GM18907 (cell line): Measurements from ENCODE around the gene ARL11.
"Not testable (repeated sequence)": the region's sequence is repeated elsewhere in the genome, so short reads cannot be mapped to it uniquely, and the experiment has no call there.

Source experiments
- ATAC-seq: cut with Tn5 transposase; IDR thresholded peaks from one replicate; pipeline ENCODE4 v1.9.1; 2021; ENCODE audit warnings: mild to moderate bottlenecking, moderate library complexity; ENCODE audit not compliant: unreplicated experiment

The ARL11 gene

DNA sequence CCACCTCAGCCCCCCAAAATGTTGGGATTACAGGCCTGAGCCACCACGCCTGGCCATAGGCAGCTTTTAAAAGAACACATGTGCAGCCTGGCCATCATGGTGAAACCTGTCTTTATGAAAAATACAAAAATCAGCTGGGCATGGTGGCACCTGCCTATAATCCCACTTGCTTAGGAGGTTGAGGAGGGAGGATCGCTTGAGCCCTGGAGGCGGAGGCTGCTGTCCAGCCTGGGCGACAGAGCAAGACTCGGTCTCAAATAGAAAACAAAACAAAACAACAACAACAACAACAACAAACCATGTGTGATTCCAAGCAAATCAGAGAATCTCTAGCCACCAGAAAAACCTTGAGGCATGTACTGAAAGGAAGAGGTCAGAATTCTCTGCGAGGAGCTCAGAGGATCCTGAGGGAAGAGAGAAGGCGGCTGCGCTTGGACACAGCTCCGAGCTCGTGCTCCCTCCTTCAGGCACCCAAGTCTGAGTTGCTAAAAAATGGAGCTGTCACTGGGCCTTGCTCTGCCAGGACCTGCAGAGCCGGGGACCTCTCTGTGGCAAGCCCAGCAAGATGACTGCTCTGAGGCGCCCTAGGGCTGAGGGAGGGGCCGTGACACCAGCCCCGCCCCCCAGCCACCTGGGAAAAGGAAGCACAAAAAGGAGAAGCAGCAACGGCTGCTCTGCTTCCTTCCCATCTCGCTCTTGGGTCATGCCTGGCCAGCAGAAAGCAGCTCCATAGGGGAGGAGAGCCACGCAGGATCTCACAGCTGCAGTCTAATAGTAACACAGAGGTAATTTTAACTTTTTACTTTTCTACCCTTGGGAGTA, at the start of gene ARL11:
Gene ARL11, plus strand, starts transcription at position 677 of the 822 bp plus-strand sequence. CDS start 1,941 bp downstream, outside the sequence.
- peak; percentile 93 for ATAC-seq

DNA sequence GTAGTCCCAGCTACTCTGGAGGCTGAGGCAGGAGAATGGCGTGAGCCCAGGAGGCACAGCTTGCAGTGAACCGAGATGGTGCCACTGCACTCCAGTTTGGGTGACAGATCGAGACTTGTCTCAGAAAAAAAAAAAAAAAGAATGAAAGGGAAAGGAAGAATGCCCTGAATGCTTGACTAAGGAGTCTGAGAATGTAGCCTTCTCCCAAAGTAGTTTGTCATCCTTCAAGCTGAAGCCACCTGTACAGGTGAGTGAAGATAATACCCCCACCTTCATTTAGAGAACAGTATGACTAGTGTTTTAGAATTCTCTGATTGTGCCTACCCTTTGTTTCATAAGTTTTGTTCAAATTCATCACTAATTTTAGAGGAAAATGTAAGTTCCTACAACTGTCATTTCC, 48.8 kb upstream of the ARL11 start:
- no peak for ATAC-seq

- no peak for ATAC-seq
These were observed 47.2 kb upstream of the ARL11 start for GRCh38 chr13:49580980-49581680.

- peak; percentile 21 for ATAC-seq
These were observed 43.5 kb upstream of the ARL11 start for GRCh38 chr13:49584771-49585182.

- ATAC-seq: peak; percentile 90
These were observed 42.8 kb upstream of the ARL11 start, which contains the start of gene RCBTB1 for GRCh38 chr13:49585220-49586157. RCBTB1 (minus strand) TSS chr13:49585558; CDS start chr13:49567279, 18,279 bp downstream.

DNA sequence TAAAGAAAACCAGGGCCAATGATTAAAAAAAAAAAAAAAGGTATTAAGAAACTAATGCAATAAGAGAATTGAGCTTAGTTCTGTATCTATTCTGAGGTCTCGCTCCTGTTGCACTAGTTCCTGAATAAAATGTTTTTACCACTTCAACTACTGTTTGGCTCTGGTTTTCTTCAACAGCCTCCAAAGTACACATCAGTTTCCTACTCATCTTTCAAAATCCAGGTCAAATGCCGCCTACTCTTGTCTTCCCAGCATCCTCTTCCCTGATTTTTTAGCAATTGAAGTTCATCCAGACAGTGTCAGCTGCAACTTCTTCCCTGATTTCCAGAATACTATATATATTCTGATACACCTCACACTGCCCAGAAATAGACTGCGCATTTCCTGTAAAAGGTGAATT, 41.6 kb upstream of the ARL11 start:
- ATAC-seq: no peak

DNA sequence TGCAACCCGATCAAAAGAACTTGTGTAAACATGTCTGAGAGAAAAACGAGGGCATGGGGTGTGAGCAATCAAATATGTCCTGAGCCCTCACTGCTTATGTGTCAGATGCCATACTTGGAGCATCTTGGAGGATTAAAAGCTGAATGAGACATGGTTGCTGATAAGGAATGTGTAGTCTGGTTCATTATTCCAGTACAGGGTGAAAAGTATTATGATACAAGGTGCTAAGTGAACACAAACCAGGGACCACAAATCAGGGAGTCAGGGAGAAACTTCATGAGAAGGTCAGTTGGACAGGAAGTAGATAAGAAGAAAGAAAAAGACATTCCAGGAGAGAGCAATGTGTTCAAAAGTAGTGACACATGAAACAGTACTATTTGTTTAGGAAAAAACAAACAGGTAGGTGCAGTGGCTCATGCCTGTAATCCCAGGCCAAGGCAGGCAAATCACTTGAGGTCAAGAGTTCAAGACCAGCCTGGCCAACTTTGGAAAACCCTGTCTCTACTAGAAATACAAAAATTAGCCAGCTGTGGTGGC, 40.9 kb upstream of the ARL11 start:
- no peak for ATAC-seq

GRCh38 chr13:49590714-49591113, 37.6 kb upstream of the ARL11 start:
- ATAC-seq: not testable (repeated sequence)

DNA sequence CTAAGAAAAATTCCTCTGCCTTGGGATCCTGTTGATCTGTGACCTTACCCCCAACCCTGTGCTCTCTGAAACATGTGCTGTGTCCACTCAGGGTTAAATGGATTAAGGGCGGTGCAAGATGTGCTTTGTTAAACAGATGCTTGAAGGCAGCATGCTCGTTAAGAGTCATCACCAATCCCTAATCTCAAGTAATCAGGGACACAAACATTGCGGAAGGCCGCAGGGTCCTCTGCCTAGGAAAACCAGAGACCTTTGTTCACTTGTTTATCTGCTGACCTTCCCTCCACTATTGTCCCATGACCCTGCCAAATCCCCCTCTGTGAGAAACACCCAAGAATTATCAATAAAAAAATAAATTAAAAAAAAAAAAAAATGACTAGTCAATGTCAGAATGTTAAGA, 34.4 kb upstream of the ARL11 start:
- not testable (repeated sequence) for ATAC-seq

GRCh38 chr13:49594576-49594975, 33.7 kb upstream of the ARL11 start:
- ATAC-seq: no peak

- ATAC-seq: no peak
These were observed 32.1 kb upstream of the ARL11 start for GRCh38 chr13:49596221-49596620.

DNA sequence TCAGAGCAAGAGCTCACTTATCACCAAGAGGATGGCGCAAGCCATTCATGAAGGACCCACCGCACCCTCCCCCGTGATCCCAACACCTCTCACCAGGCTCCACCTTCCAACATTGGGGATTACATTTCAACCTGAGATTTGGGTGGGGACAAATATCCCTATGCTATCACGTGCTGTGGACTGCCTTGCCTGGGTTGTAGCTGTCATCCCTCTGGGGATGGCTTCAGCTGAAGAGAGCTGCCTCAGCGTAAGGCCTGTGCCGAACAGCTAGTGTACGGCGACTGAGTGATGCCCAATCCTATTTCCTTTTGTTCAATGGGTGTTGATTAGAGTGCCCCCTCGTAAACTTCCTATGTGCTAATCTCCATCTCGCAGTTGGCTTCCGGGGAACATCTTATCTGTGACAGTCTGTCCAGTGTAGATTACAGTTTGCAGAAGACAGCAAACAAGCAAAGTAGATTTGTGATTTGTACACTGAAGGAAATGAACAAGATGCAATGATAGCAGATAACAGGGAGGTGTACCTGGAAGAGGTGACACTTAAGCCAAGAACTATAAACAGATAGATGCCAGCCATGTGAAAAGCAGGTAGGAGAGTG, 31.2 kb upstream of the ARL11 start:
- ATAC-seq: no peak

GRCh38 chr13:49602005-49602404, 26.3 kb upstream of the ARL11 start:
- ATAC-seq: no peak

DNA sequence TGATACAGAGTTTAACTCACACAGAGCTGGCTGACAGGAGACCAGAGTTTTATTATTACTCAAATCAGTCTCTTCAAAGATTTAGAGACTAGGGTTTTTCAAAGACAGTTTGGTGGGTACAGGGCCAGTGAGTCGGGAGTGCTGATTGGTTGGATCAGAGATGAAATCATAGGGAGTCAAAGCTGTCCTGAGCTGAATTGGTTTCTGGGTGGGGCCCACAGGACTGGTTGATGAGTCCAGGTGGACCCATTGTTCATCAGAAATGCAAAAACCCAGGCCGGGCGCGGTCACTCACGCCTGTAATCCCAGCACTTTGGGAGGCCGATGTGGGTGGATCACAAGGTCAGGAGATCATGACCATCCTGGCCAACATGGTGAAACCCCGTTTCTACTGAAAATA, 25.7 kb upstream of the ARL11 start:
- ATAC-seq: not testable (repeated sequence)

GRCh38 chr13:49604570-49604969, 23.7 kb upstream of the ARL11 start:
- no peak for ATAC-seq

- peak; percentile 88 for ATAC-seq
These were observed 21.3 kb upstream of the ARL11 start for GRCh38 chr13:49606747-49607648.

DNA sequence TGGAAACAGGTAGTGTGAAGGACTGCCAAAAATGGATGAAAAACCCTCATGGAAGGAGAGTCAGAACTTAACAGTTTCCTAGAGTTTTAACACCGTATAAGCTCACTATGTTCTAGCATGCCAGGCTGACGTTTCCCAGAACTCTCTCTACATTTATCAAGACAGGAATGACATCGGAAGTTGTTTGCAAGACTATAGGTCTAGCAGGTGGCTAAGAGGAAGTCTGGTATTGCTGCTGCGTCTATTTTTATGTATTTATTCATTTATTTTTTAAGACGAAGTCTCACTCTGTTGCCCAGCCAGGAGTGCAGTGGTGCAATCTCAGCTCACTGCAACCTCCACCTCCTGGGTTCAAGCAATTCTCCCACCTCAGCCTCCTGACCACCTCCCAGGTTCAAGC, 20.5 kb upstream of the ARL11 start:
- ATAC-seq: no peak

DNA sequence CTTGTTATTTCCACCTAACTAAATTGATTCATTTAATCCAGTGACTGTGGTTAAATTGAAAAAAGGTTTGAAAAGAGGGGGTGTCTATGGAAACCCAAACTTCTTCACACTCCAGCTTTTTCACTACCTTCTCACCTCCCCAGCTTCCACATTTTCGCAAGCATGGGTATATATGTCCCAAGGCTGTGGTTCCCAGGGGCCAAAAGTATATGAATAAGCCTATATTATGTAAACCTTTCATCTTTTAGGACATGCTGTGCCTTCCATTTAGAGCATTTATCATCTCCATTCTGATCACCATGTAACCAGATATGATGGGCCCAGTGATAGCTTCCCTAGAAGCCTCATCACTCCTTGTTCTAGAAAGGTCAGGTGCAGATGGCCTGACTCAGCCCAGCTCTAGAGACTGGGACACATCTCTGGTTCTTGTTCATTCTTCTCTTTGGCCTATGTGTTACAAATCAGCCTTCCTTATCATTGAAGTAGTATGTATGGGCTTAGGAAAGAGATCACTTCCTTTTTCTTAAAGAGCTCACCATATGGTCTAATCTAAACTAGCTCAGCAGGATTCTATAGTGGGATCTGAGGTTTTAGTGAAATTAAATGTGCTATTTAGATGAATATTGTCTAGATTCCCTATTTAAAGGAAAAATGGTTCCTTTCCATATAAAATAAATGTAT, 19.5 kb upstream of the ARL11 start:
- ATAC-seq: no peak

DNA sequence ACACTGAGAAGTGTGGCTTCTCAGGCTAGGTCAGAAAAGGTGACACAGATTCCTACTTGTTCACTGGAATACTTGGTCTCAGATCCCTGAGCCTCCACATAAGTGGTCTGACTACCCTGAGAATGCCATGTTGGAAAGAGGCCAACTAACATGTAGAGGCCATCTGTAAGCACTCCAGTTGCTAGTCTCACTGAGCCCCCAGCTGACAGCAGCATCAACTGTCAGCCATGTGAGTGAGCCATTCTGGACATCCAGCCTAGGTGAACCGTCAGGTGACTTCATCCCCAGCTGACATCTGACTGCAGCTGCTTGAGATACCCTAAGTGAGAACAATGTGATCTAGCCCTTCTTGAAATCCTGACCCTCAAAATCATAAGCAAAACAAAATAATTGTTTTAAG, 18.1 kb upstream of the ARL11 start:
- no peak for ATAC-seq
